Uterus (tissue), 2 donors: ENCODE data around the gene GALNT18.

ENCODE experiments used
- CTCF ChIP-seq, 4 experiments: fragments of 200-600 bp in 2 of 4; fragments of 450-650 bp in 2 of 4; sonication (generic) in 2 of 4; IDR thresholded peaks; one replicate each; pipeline ENCODE4 v1.5.1; 2016 to 2019; ENCODE audit warnings: antibody characterized with exemption in 4 of 4, mild to moderate bottlenecking in 2 of 4, moderate library complexity in 1 of 4
- POLR2A ChIP-seq, 2 donors: fragments of 450-650 bp; IDR thresholded peaks; one replicate each; pipeline ENCODE4 v1.6.1; 2016; ENCODE audit warnings: antibody characterized with exemption in 2 of 2, mild to moderate bottlenecking in 1 of 2, moderate library complexity in 1 of 2

GRCh38 chr11:11569936-11570491 lies 51.8 kb downstream of the GALNT18 start:
- TF ChIP-seq CTCF (IDR thresholded peaks at IDR 0.05) (no peak), POLR2A (IDR thresholded peaks at IDR 0.05) (no peak)
